KMS-11 (cell line): Measurements from ENCODE around the gene ZNF536.
"Not testable (repeated sequence)": the region's sequence is repeated elsewhere in the genome, so short reads cannot be mapped to it uniquely, and the experiment has no call there.

Experiments
- H2AFZ ChIP-seq: fragments of 200-600 bp; sonication (generic); 2 replicates; pipeline ENCODE4 v1.6.1; 2016; ENCODE audit warnings: antibody characterized with exemption, mixed run types, low read depth
- H3K27ac ChIP-seq: fragments of 200-600 bp; sonication (generic); 2 replicates; pipeline ENCODE4 v1.6.1; 2016; ENCODE audit warnings: mild to moderate bottlenecking, mixed run types
- H3K27me3 ChIP-seq: fragments of 200-600 bp; sonication (generic); 2 replicates; pipeline ENCODE4 v1.6.1; 2017; ENCODE audit warnings: mild to moderate bottlenecking, low read depth, mixed run types, moderate library complexity; ENCODE audit not compliant: insufficient read depth
- H3K36me3 ChIP-seq: fragments of 200-600 bp; sonication (generic); 2 replicates; pipeline ENCODE4 v1.6.1; 2017; ENCODE audit warnings: mild to moderate bottlenecking, mixed run types; ENCODE audit not compliant: insufficient read depth
- H3K4me1 ChIP-seq: fragments of 200-600 bp; sonication (generic); 2 replicates; pipeline ENCODE4 v1.6.1; 2016; ENCODE audit warnings: mild to moderate bottlenecking, low read depth, mixed run types; ENCODE audit not compliant: poor library complexity, severe bottlenecking
- H3K4me2 ChIP-seq: fragments of 200-600 bp; sonication (generic); 2 replicates; pipeline ENCODE4 v1.7.0; 2016; ENCODE audit warnings: mild to moderate bottlenecking, mixed run types
- H3K4me3 ChIP-seq: fragments of 200-600 bp; sonication (generic); IDR thresholded peaks from 2 replicates; pipeline ENCODE4 v1.6.1; 2017; ENCODE audit warnings: low read depth, low read length, mixed read lengths; ENCODE audit not compliant: insufficient read depth
- H3K79me2 ChIP-seq: fragments of 200-600 bp; sonication (generic); 2 replicates; pipeline ENCODE4 v1.6.1; 2016; ENCODE audit warnings: low read depth, mixed run types; ENCODE audit not compliant: insufficient read depth
- H3K9ac ChIP-seq: fragments of 200-600 bp; sonication (generic); 2 replicates; pipeline ENCODE4 v1.6.1; 2016; ENCODE audit warnings: mild to moderate bottlenecking, mixed run types
- H4K20me1 ChIP-seq: fragments of 200-600 bp; sonication (generic); 2 replicates; pipeline ENCODE4 v1.6.1; 2016; ENCODE audit warnings: mild to moderate bottlenecking, mixed run types; ENCODE audit not compliant: insufficient read depth
- TF ChIP-seq, protein P1 (sequence below): fragments of 200-600 bp; sonication (generic); conservative IDR thresholded peaks from 2 replicates; pipeline ENCODE4 v1.6.1; 2017; ENCODE audit warnings: low read depth, mild to moderate bottlenecking, antibody characterized with exemption, low read length, moderate library complexity, mixed read lengths

ZNF536 gene

DNA sequence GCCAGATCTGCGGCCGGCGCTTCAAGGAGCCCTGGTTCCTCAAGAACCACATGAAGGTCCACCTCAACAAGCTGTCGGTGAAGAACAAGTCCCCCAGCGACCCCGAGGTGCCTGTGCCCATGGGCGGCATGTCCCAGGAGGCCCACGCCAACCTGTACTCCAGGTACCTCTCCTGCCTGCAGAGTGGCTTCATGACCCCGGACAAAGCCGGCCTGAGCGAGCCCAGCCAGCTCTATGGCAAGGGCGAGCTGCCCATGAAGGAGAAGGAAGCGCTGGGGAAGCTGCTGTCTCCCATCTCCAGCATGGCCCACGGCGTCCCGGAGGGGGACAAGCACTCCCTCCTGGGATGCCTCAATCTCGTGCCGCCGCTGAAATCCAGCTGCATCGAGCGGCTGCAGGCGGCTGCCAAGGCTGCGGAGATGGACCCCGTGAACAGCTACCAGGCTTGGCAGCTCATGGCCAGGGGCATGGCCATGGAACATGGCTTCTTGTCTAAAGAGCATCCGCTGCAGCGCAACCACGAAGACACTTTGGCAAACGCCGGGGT lies 72.6 kb downstream of the ZNF536 start:
- H3K4me3 ChIP-seq = no peak overlapping the region
- no peaks in the 10 kb centered on the region for H3K27me3 ChIP-seq
- H3K27ac ChIP-seq = no peak overlapping the region
- no peak overlapping the region for H3K9ac ChIP-seq
- no peaks in the 10 kb centered on the region for H3K79me2 ChIP-seq
- no peaks in the 10 kb centered on the region for H3K4me1 ChIP-seq
- no peak overlapping the region for H2AFZ ChIP-seq
- H4K20me1 ChIP-seq = no peaks in the 10 kb centered on the region
- TF ChIP-seq, protein P1, sequence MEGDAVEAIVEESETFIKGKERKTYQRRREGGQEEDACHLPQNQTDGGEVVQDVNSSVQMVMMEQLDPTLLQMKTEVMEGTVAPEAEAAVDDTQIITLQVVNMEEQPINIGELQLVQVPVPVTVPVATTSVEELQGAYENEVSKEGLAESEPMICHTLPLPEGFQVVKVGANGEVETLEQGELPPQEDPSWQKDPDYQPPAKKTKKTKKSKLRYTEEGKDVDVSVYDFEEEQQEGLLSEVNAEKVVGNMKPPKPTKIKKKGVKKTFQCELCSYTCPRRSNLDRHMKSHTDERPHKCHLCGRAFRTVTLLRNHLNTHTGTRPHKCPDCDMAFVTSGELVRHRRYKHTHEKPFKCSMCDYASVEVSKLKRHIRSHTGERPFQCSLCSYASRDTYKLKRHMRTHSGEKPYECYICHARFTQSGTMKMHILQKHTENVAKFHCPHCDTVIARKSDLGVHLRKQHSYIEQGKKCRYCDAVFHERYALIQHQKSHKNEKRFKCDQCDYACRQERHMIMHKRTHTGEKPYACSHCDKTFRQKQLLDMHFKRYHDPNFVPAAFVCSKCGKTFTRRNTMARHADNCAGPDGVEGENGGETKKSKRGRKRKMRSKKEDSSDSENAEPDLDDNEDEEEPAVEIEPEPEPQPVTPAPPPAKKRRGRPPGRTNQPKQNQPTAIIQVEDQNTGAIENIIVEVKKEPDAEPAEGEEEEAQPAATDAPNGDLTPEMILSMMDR = no peak
- no peaks in the 10 kb centered on the region for H3K36me3 ChIP-seq
- no peak overlapping the region for H3K4me2 ChIP-seq

DNA sequence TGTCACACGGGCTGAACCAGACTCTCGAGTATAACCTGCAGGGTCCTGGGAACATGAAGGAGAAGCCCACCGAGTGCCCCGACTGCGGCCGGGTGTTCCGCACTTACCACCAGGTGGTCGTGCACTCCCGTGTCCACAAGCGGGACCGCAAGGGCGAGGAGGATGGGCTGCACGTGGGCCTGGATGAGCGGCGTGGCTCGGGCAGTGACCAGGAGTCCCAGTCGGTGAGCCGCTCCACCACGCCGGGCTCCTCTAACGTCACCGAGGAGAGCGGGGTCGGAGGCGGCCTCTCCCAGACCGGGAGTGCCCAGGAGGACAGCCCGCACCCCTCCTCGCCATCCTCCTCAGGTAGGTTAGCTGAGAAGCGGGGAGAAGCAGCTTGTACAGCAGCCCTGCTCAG lies 73.2 kb downstream of the ZNF536 start:
- Histone ChIP-seq H3K9ac (no peak overlapping the region), H3K4me3 (no peak overlapping the region), H3K27me3 (no peaks in the 10 kb centered on the region), H2AFZ (no peak overlapping the region), H3K79me2 (no peaks in the 10 kb centered on the region), H3K27ac (no peak overlapping the region), H3K4me2 (no peak overlapping the region), H4K20me1 (no peaks in the 10 kb centered on the region), H3K36me3 (no peaks in the 10 kb centered on the region), H3K4me1 (no peaks in the 10 kb centered on the region)
- TF ChIP-seq, protein P1 = no peak

DNA sequence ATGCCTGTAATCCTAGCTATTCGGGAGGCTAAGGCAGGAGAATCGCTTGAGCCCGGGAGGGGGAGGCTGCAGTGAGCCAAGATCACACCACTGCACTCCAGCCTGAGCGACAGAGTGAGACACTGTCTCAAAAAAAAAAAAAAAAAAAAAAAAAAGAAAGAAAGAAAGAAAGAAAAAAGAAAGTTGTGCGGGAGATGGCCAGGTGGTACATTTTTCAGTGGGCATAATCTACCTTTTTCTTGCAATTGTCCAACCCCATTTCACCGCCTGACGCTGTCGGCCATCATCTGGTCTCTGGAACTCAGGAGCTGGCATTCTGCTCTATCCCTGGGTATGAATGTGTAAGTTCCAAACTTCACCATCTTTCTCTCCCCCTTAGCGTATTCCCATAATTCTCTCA lies 73.9 kb downstream of the ZNF536 start:
- H3K79me2 ChIP-seq, H4K20me1 ChIP-seq, H3K4me1 ChIP-seq, H3K4me2 ChIP-seq, H3K36me3 ChIP-seq, H3K27ac ChIP-seq, H3K9ac ChIP-seq, H2AFZ ChIP-seq, H3K4me3 ChIP-seq, H3K27me3 ChIP-seq: not testable (repeated sequence)

DNA sequence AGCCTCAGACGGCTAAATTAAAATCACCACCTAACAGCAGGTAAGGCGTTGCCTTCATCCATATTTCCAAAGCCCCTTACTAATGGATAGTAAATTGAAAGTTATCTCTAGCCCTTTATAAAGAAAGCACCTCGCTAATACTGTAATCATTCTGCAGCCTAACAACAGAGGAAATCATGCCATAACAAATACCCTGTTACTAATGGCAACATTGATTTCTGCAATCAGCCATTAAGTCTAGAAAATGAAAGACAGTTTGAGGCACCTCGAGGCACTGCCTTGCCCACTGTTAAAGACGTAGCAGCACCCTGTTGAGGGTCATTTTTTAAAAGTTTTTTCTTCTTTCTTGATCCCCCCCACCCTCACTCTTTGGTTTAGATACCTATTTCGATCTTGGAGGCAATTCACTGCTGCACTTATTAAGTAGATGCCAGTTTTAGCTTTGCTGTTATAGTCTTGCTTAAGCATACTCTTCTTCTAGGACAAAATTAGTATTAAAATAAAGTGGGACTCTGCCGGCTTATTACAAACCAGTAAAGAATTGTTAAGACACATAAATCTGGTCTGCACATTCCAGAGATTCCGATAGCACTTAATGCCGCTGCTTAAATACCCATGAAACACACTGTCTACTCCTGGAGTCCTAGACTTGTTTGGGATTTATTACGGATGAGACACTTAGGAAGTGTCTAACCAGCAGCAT lies 74.8 kb downstream of the ZNF536 start:
- TF ChIP-seq, protein P1 = no peak
- Histone ChIP-seq H4K20me1 (no peaks in the 10 kb centered on the region), H2AFZ (no peak overlapping the region), H3K27ac (no peak overlapping the region), H3K4me2 (no peak overlapping the region), H3K4me3 (no peak overlapping the region), H3K4me1 (no peaks in the 10 kb centered on the region), H3K36me3 (no peaks in the 10 kb centered on the region), H3K79me2 (no peaks in the 10 kb centered on the region), H3K27me3 (no peaks in the 10 kb centered on the region), H3K9ac (no peak overlapping the region)

DNA sequence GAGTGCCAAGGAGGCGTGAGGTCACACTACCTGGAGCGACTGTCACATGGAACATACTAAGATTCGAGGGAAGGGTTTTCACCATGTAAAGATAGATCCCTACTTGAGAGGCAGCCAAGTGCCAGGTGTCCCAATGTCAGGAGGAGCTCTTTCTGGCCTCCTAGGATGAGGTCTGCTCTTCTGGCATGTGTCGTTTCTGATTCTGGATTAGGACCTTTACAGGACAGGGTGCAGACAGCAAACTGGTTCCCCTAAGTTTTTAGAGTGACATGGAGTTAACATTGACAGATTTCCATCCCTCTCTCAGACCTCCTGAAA lies 75.3 kb downstream of the ZNF536 start:
- Histone ChIP-seq H3K9ac (no peak overlapping the region), H4K20me1 (no peaks in the 10 kb centered on the region), H3K4me1 (no peaks in the 10 kb centered on the region), H3K4me3 (no peak overlapping the region), H3K79me2 (no peaks in the 10 kb centered on the region), H3K4me2 (no peak overlapping the region), H3K36me3 (no peaks in the 10 kb centered on the region), H2AFZ (no peak overlapping the region), H3K27ac (no peak overlapping the region), H3K27me3 (no peaks in the 10 kb centered on the region)
- TF ChIP-seq, protein P1 = no peak
